Liver (tissue), 9 donors: ENCODE data around the gene UBL3. TPM values are rescaled to one million over a fixed set of nuclear protein-coding genes. Genes with fewer than 3 reads are reported as not detected.

Experiments used
- DNase-seq: peaks from one replicate; pipeline ENCODE4 v3.0.0-alpha.2; 2017; ENCODE audit warnings: low spot score
- H3K27ac ChIP-seq, 2 donors: one replicate each; pipeline ENCODE4 v1.7.0; 2013; ENCODE audit warnings: inconsistent platforms in 2 of 2, low read length in 2 of 2, control low read depth in 1 of 2, low read depth in 1 of 2, mild to moderate bottlenecking in 1 of 2
- H3K27me3 ChIP-seq, 4 donors: one replicate each; pipeline versions ENCODE4 v1.6.1 to v1.7.0; 2013; ENCODE audit warnings: low read length in 3 of 4, inconsistent platforms in 1 of 4, mild to moderate bottlenecking in 1 of 4, moderate library complexity in 1 of 4; ENCODE audit not compliant: control insufficient read depth in 4 of 4, insufficient read depth in 4 of 4
- H3K36me3 ChIP-seq, 4 donors: one replicate each; pipeline versions ENCODE4 v1.6.1 to v1.7.0; 2013; ENCODE audit warnings: low read length in 3 of 4, mild to moderate bottlenecking in 3 of 4, low read depth in 1 of 4, moderate library complexity in 1 of 4; ENCODE audit not compliant: control insufficient read depth in 4 of 4, insufficient read depth in 3 of 4
- H3K4me1 ChIP-seq, 4 donors: one replicate each; pipeline versions ENCODE4 v1.6.1 to v1.7.0; 2013; ENCODE audit warnings: low read length in 3 of 4, mild to moderate bottlenecking in 3 of 4, moderate library complexity in 1 of 4; ENCODE audit not compliant: control insufficient read depth in 4 of 4, insufficient read depth in 4 of 4
- H3K4me3 ChIP-seq, 3 donors: one replicate each; pipeline versions ENCODE4 v1.6.1 to v1.7.0; 2013; ENCODE audit warnings: low read length in 3 of 3, control low read depth in 1 of 3, low read depth in 1 of 3, mild to moderate bottlenecking in 1 of 3
- H3K9ac ChIP-seq, 2 donors: one replicate each; pipeline ENCODE4 v1.7.0; 2013; ENCODE audit warnings: low read length in 2 of 2, mild to moderate bottlenecking in 2 of 2, moderate library complexity in 2 of 2, control low read depth in 1 of 2, low read depth in 1 of 2
- H3K9me3 ChIP-seq, 4 donors: one replicate each; pipeline versions ENCODE4 v1.6.1 to v1.7.0; 2013; ENCODE audit warnings: low read length in 3 of 4; ENCODE audit not compliant: control insufficient read depth in 4 of 4
- CTCF ChIP-seq: fragments of 150-350 bp; IDR thresholded peaks from 2 replicates; pipeline ENCODE4 v1.5.1; 2017; ENCODE audit warnings: improper control_type of control experiment, low read depth, low read length; ENCODE audit not compliant: missing input control
- FOXA1 ChIP-seq: IDR thresholded peaks from 2 replicates; pipeline ENCODE4 v1.6.1; 2016; ENCODE audit warnings: antibody characterized with exemption
- FOXA2 ChIP-seq: IDR thresholded peaks from 2 replicates; pipeline ENCODE4 v1.6.1; 2016; ENCODE audit warnings: antibody characterized with exemption
- GABPA ChIP-seq, 2 donors: IDR thresholded peaks in 1 of 2; conservative IDR thresholded peaks in 1 of 2; 2 replicates each; pipeline ENCODE4 v1.6.1; 2016; ENCODE audit warnings: antibody characterized with exemption in 2 of 2, mild to moderate bottlenecking in 1 of 2, moderate library complexity in 1 of 2
- HNF4A ChIP-seq, 2 donors: conservative IDR thresholded peaks; 2 replicates each; pipeline ENCODE4 v1.6.1; 2016; ENCODE audit warnings: antibody characterized with exemption in 2 of 2, mild to moderate bottlenecking in 2 of 2
- HNF4G ChIP-seq: IDR thresholded peaks from 2 replicates; pipeline ENCODE4 v1.6.1; 2016; ENCODE audit warnings: antibody characterized with exemption
- JUND ChIP-seq, 2 donors: IDR thresholded peaks; 2 replicates each; pipeline ENCODE4 v1.6.1; 2016; ENCODE audit warnings: antibody characterized with exemption in 2 of 2
- NR2F2 ChIP-seq: IDR thresholded peaks from 2 replicates; pipeline ENCODE4 v1.6.1; 2016; ENCODE audit warnings: antibody characterized with exemption
- RAD21 ChIP-seq, 2 donors: IDR thresholded peaks; 2 replicates each; pipeline ENCODE4 v1.6.1; 2016; ENCODE audit warnings: antibody characterized with exemption in 2 of 2, mild to moderate bottlenecking in 2 of 2
- REST ChIP-seq: IDR thresholded peaks from 2 replicates; pipeline ENCODE4 v1.6.1; 2016; ENCODE audit warnings: antibody characterized with exemption, mild to moderate bottlenecking
- RXRA ChIP-seq, 2 donors: IDR thresholded peaks; 2 replicates each; pipeline ENCODE4 v1.6.1; 2017 to 2018; ENCODE audit warnings: antibody characterized with exemption in 2 of 2, mild to moderate bottlenecking in 1 of 2
- SP1 ChIP-seq: IDR thresholded peaks from 2 replicates; pipeline ENCODE4 v1.6.1; 2018; ENCODE audit warnings: antibody characterized with exemption, mild to moderate bottlenecking
- TAF1 ChIP-seq: conservative IDR thresholded peaks from 2 replicates; pipeline ENCODE4 v1.6.1; 2016; ENCODE audit warnings: antibody characterized with exemption, mild to moderate bottlenecking
- YY1 ChIP-seq: IDR thresholded peaks from 2 replicates; pipeline ENCODE4 v1.6.1; 2016; ENCODE audit warnings: antibody characterized with exemption, mild to moderate bottlenecking
- WGBS: extraction: QIAGEN DNeasy Blood & Tissue Kit; methylation state at CpG from one replicate; pipeline ENCODE4 v1.1.7; 2013; 5-methylcytosine and 5-hydroxymethylcytosine counted together
- polyA plus RNA-seq, 2 donors: library from polyadenylated mRNA; stranded (reverse) in 1 of 2; unstranded in 1 of 2; fragments of 200-250 nt in 1 of 2; fragments of >200 nt in 1 of 2; fragmentation: Nextera tagmentation in 1 of 2; extraction: Ambion mirVana in 1 of 2; gene quantifications; one replicate each; pipeline versions ENCODE4 v1.2.1 to v1.2.3, GENCODE V29; 2013 to 2015
- total RNA-seq, 2 donors: library from RNA; depleted of rRNA; stranded (reverse); fragments of >200 nt; gene quantifications; one replicate each; pipeline ENCODE4 v1.2.3, GENCODE V29; 2014
- TF ChIP-seq, protein P1 (sequence below): IDR thresholded peaks from 2 replicates; pipeline ENCODE4 v1.6.1; 2016; ENCODE audit warnings: antibody characterized with exemption
- TF ChIP-seq, protein P2 (sequence below): IDR thresholded peaks from 2 replicates; pipeline ENCODE4 v1.6.1; 2016; ENCODE audit warnings: antibody characterized with exemption
- TF ChIP-seq, protein P3 (sequence below): IDR thresholded peaks from 2 replicates; pipeline ENCODE4 v1.6.1; 2016; ENCODE audit warnings: antibody characterized with exemption
- donor health status: healthy.
- donor health status: healthy.
- donor health status: healthy.
- donor health status: healthy.
- donor health status: healthy.

The UBL3 gene
- total and polyA plus RNA-seq, 4 donors = 13.9 to 21.3 (median 15.9) TPM

- 64% methylated on average over 5 of the region's 5 CpGs for WGBS
- DNase-seq = no peak
- no peaks in the 10 kb centered on the region for H3K36me3 ChIP-seq
These were observed 2.1 kb upstream of the UBL3 start for GRCh38 chr13:29852472-29853054.

GRCh38 chr13:29849731-29850212 lies 645 bp downstream of the UBL3 start:
- Histone ChIP-seq H3K9me3 (no peaks in the 10 kb centered on the region), H3K4me1 (peaks cover 0 to 16% (median 10%) of the 10 kb centered on the region in 4 donors), H3K27ac (peak overlapping the region; percentile 100), H3K36me3 (no peaks in the 10 kb centered on the region), H3K4me3 (peak overlapping the region; percentile 81 to 90 (median 85)), H3K9ac (peak overlapping the region; percentile 91 to 98), H3K27me3 (no peaks in the 10 kb centered on the region)
- TF ChIP-seq FOXA2 (no peak), REST (no peak), GABPA (IDR thresholded peaks at IDR 0.05 in 1 of 2, conservative IDR thresholded peaks at IDR 0.05 in 1 of 2) (no peak), JUND (IDR thresholded peaks at IDR 0.05) (no peak), RXRA (IDR thresholded peaks at IDR 0.05) (no peak), YY1 (no peak), HNF4G (no peak), HNF4A (conservative IDR thresholded peaks at IDR 0.05) (no peak), NR2F2 (no peak), CTCF (no peak), SP1 (no peak)
- TF ChIP-seq, protein P1, sequence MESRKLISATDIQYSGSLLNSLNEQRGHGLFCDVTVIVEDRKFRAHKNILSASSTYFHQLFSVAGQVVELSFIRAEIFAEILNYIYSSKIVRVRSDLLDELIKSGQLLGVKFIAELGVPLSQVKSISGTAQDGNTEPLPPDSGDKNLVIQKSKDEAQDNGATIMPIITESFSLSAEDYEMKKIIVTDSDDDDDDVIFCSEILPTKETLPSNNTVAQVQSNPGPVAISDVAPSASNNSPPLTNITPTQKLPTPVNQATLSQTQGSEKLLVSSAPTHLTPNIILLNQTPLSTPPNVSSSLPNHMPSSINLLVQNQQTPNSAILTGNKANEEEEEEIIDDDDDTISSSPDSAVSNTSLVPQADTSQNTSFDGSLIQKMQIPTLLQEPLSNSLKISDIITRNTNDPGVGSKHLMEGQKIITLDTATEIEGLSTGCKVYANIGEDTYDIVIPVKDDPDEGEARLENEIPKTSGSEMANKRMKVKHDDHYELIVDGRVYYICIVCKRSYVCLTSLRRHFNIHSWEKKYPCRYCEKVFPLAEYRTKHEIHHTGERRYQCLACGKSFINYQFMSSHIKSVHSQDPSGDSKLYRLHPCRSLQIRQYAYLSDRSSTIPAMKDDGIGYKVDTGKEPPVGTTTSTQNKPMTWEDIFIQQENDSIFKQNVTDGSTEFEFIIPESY = no peak
- TF ChIP-seq, protein P2, sequence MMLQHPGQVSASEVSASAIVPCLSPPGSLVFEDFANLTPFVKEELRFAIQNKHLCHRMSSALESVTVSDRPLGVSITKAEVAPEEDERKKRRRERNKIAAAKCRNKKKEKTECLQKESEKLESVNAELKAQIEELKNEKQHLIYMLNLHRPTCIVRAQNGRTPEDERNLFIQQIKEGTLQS = no peak
- TF ChIP-seq, protein P3, sequence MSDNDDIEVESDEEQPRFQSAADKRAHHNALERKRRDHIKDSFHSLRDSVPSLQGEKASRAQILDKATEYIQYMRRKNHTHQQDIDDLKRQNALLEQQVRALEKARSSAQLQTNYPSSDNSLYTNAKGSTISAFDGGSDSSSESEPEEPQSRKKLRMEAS = no peak
- WGBS = under 1% methylated on average over 50 of the region's 50 CpGs
- DNase-seq = peak; percentile 57

More at GRCh38 chr13:29852472-29853054, 2.1 kb upstream of the UBL3 start:
- Histone ChIP-seq H3K27me3 (no peaks in the 10 kb centered on the region), H3K9me3 (no peaks in the 10 kb centered on the region), H3K4me1 (peaks cover 0 to 5% (median 1%) of the 10 kb centered on the region in 4 donors), H3K27ac (no peak overlapping the region), H3K9ac (no peak overlapping the region), H3K4me3 (no peak overlapping the region)
- TF ChIP-seq CTCF (no peak), RXRA (IDR thresholded peaks at IDR 0.05) (no peak), FOXA1 (no peak), TAF1 (no peak), GABPA (IDR thresholded peaks at IDR 0.05 in 1 of 2, conservative IDR thresholded peaks at IDR 0.05 in 1 of 2) (no peak), FOXA2 (no peak), HNF4A (conservative IDR thresholded peaks at IDR 0.05) (no peak), JUND (IDR thresholded peaks at IDR 0.05) (no peak), HNF4G (no peak), RAD21 (IDR thresholded peaks at IDR 0.05) (no peak)
- TF ChIP-seq, protein P2 = no peak
